Small intestine (tissue), 7 donors: ENCODE results near the gene AIDA. TPM values are rescaled to one million over a fixed set of nuclear protein-coding genes. Genes with fewer than 3 reads are reported as not detected.

Source experiments
- DNase-seq, 2 donors: peaks; one replicate each; pipeline versions ENCODE4 v3.0.0 to v3.0.0-alpha.2; 2013
- FAIRE-seq: peaks from 2 replicates; lab custom pipeline; 2012; peaks lifted over from hg19 to GRCh38; lab: Jason Lieb, UNC
- H3K27ac ChIP-seq, 3 donors: one replicate each; pipeline ENCODE4 v1.5.1; 2013; ENCODE audit warnings: low read length in 2 of 3, mild to moderate bottlenecking in 2 of 3, control low read depth in 1 of 3, inconsistent platforms in 1 of 3, low read depth in 1 of 3, moderate library complexity in 1 of 3
- H3K27me3 ChIP-seq, 3 donors: one replicate each; pipeline ENCODE4 v1.6.1; 2013; ENCODE audit warnings: low read length in 3 of 3, inconsistent platforms in 1 of 3; ENCODE audit not compliant: control insufficient read depth in 3 of 3, insufficient read depth in 3 of 3
- H3K36me3 ChIP-seq, 3 donors: one replicate each; pipeline ENCODE4 v1.6.1; 2013; ENCODE audit warnings: low read length in 3 of 3, inconsistent platforms in 1 of 3, low read depth in 1 of 3, mild to moderate bottlenecking in 1 of 3, moderate library complexity in 1 of 3; ENCODE audit not compliant: control insufficient read depth in 3 of 3, insufficient read depth in 2 of 3
- H3K4me1 ChIP-seq, 3 donors: one replicate each; pipeline ENCODE4 v1.6.1; 2013; ENCODE audit warnings: low read length in 2 of 3, inconsistent platforms in 1 of 3, low read depth in 1 of 3, mild to moderate bottlenecking in 1 of 3, moderate library complexity in 1 of 3; ENCODE audit not compliant: control insufficient read depth in 3 of 3, insufficient read depth in 2 of 3
- H3K4me3 ChIP-seq, 3 donors: one replicate each; pipeline ENCODE4 v1.5.1; 2013; ENCODE audit warnings: low read length in 3 of 3, control low read depth in 1 of 3, inconsistent platforms in 1 of 3, low read depth in 1 of 3, mild to moderate bottlenecking in 1 of 3, moderate library complexity in 1 of 3
- H3K9me3 ChIP-seq, 2 donors: one replicate each; pipeline ENCODE4 v1.6.1; 2013; ENCODE audit warnings: low read depth in 1 of 2, low read length in 1 of 2; ENCODE audit not compliant: control insufficient read depth in 2 of 2, insufficient read depth in 1 of 2
- WGBS, 3 donors: extraction: QIAGEN DNeasy Blood & Tissue Kit; methylation state at CpG; one replicate each; pipeline ENCODE4 v1.1.7; 2013; 5-methylcytosine and 5-hydroxymethylcytosine counted together
- polyA plus RNA-seq, 4 donors: library from polyadenylated mRNA; stranded (reverse) in 3 of 4; unstranded in 1 of 4; fragments of 200-250 nt in 3 of 4; fragments of 120-200 nt in 1 of 4; gene quantifications; one replicate each; pipeline versions ENCODE4 v1.2.1 to v1.2.3, GENCODE V29; 2013
- donor health status: healthy with polysubstance abuse.
- donor health status: control.
- donor health status: control.
- donor health status: Bipolar disorder and iron deficiency.
- donor health status: healthy.

Gene AIDA
- polyA plus RNA-seq, 4 donors: 26.5 to 38.1 (median 30.9) TPM

DNA sequence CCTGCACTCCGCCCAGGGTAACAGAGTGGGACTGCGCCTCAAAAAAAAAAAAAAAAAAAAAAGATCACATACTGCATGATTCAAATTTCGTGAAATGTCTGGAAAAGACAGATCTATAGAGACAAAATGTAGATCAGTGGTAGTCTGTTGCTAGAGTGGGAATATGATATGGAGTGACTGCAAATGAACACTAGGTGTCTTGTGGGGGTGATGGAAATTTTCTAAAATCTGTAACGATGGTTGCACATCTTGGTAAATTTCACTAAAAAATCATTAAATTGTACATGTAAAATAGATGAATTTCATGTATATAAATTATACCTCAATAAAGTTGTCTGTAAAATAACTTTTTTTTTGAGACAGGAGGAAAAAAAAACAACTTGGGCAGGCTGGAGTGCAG, 5.5 kb downstream of the AIDA start:
- no peak for FAIRE-seq
- Histone ChIP-seq H3K4me1 (peaks cover 2 to 10% (median 10%) of the 10 kb centered on the region in 3 donors), H3K27ac (no peak overlapping the region), H3K36me3 (peaks cover 0 to 3% (median 2%) of the 10 kb centered on the region in 3 donors), H3K27me3 (no peaks in the 10 kb centered on the region), H3K9me3 (no peaks in the 10 kb centered on the region), H3K4me3 (no peak overlapping the region)
- DNase-seq: no peak
- 74 to 94% (median 75%) methylated on average over 4 of the region's 4 CpGs for WGBS, 3 donors

DNA sequence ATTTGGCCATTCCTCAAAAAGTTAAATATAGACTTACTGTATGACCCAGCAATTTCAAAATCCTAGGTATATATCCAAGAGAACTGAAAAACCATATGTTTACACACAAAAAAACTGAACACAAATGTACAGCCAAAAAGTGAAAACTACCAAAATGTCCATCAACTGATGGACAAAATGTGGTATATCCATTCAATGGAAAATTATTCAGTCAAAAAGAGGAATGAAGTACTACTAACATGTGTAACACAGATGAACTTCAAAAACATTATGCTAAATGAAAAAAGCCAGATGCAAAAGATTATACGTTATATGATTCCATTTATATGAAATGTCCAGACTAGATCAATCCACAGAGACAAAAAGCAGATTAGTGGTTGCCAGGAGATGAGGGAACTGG, 8.0 kb downstream of the AIDA start:
- Histone ChIP-seq H3K9me3 (no peaks in the 10 kb centered on the region), H3K27me3 (no peaks in the 10 kb centered on the region), H3K36me3 (peaks cover 0 to 11% (median 2%) of the 10 kb centered on the region in 3 donors), H3K27ac (no peak overlapping the region), H3K4me1 (no peaks in the 10 kb centered on the region), H3K4me3 (no peak overlapping the region)
- WGBS, 3 donors: 94 to 100% (median 97%) methylated on average over 1 of the region's 1 CpG
- DNase-seq (no peak), FAIRE-seq (no peak)

- H3K27ac ChIP-seq: no peak overlapping the region
- H3K36me3 ChIP-seq: peaks cover 0 to 17% (median 2%) of the 10 kb centered on the region in 3 donors
- H3K4me3 ChIP-seq: no peak overlapping the region
- H3K9me3 ChIP-seq: no peaks in the 10 kb centered on the region
- DNase-seq (peak in 1 of 2 donors; percentile 7), FAIRE-seq (no peak)
- no peaks in the 10 kb centered on the region for H3K27me3 ChIP-seq
- H3K4me1 ChIP-seq: no peaks in the 10 kb centered on the region
- WGBS, 3 donors: 66 to 85% (median 72%) methylated on average over 4 of the region's 4 CpGs
Measured at GRCh38 chr1:222702210-222702609, 10.1 kb downstream of the AIDA start.

GRCh38 chr1:222697826-222698225, 14.5 kb downstream of the AIDA start:
- 84 to 97% (median 84%) methylated on average over 2 of the region's 2 CpGs for WGBS, 3 donors
- no peak for FAIRE-seq
- H3K4me1 ChIP-seq: no peaks in the 10 kb centered on the region

GRCh38 chr1:222697203-222697602, 15.1 kb downstream of the AIDA start:
- Histone ChIP-seq H3K9me3 (no peaks in the 10 kb centered on the region), H3K4me3 (no peak overlapping the region), H3K27ac (no peak overlapping the region), H3K4me1 (no peaks in the 10 kb centered on the region), H3K27me3 (no peaks in the 10 kb centered on the region), H3K36me3 (peaks cover 0 to 15% (median 0%) of the 10 kb centered on the region in 3 donors)
- 91 to 95% (median 95%) methylated on average over 2 of the region's 2 CpGs for WGBS, 3 donors
- FAIRE-seq: no peak
- no peak for DNase-seq

More at GRCh38 chr1:222697826-222698225, 14.5 kb downstream of the AIDA start:
- no peak for DNase-seq
- Histone ChIP-seq H3K27me3 (no peaks in the 10 kb centered on the region), H3K4me3 (no peak overlapping the region), H3K9me3 (no peaks in the 10 kb centered on the region), H3K36me3 (peaks cover 0 to 14% (median 2%) of the 10 kb centered on the region in 3 donors), H3K27ac (no peak overlapping the region)

DNA sequence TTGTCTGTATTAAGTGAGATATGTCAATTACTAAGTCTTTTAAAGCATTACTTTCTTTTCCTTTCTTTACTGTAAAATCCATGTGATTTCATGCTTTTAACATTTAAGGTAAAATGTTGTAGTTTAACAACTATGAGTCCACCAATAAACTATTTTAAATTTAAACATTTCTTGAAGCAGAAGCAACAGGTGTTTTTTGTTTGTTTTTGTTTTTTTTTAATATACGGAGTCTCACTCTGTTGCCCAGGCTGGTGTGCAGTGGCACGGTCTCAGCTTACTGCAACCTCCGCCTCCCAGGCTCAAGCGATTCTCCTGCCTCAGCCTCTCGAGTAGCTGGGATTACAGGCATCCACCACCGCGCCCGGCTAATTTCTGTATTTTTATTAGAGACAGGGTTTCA, 15.6 kb downstream of the AIDA start:
- Histone ChIP-seq H3K9me3 (no peaks in the 10 kb centered on the region), H3K36me3 (peaks cover 0 to 16% (median 0%) of the 10 kb centered on the region in 3 donors), H3K27ac (no peak overlapping the region), H3K4me1 (no peaks in the 10 kb centered on the region), H3K4me3 (no peak overlapping the region), H3K27me3 (no peaks in the 10 kb centered on the region)
- 94 to 97% (median 95%) methylated on average over 8 of the region's 8 CpGs for WGBS, 3 donors
- DNase-seq (no peak), FAIRE-seq (no peak)

- WGBS, 3 donors: 71 to 78% (median 77%) methylated on average over 5 of the region's 5 CpGs
- DNase-seq: no peak
- H3K27me3 ChIP-seq: no peaks in the 10 kb centered on the region
Measured at GRCh38 chr1:222694927-222695326, 17.4 kb downstream of the AIDA start.

DNA sequence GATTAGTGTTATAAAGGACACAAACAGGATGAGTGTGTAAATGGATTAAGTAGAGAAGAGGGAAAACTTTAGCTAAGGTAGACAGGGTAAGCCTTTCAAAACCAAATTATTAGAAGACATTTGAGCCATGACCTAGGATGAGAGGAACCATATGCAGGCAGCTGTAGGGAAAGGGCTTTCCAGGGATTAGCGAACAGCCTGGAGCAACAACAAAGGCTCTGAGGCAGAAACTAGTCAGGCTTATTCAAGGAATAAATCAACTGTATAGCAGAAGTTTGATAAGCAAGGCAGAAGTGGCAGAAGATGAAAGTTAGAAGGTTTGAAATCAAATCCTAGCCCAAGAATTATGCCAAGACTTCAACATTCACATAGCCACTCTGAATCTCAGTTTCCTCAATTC, 21.3 kb downstream of the AIDA start:
- H3K9me3 ChIP-seq: no peaks in the 10 kb centered on the region
- no peak overlapping the region for H3K4me3 ChIP-seq
- WGBS, 3 donors: 94 to 100% (median 96%) methylated on average over 1 of the region's 1 CpG
- H3K4me1 ChIP-seq: no peaks in the 10 kb centered on the region
- H3K36me3 ChIP-seq: peaks cover 6 to 9% (median 8%) of the 10 kb centered on the region in 3 donors
- DNase-seq (no peak), FAIRE-seq (no peak)
- H3K27me3 ChIP-seq: no peaks in the 10 kb centered on the region
- no peak overlapping the region for H3K27ac ChIP-seq

More at GRCh38 chr1:222694927-222695326, 17.4 kb downstream of the AIDA start:
- Histone ChIP-seq H3K4me1 (no peaks in the 10 kb centered on the region), H3K36me3 (peaks cover 0 to 8% (median 1%) of the 10 kb centered on the region in 3 donors), H3K27ac (no peak overlapping the region), H3K9me3 (no peaks in the 10 kb centered on the region), H3K4me3 (no peak overlapping the region)
- FAIRE-seq: no peak

- peaks cover 4 to 9% (median 6%) of the 10 kb centered on the region in 3 donors for H3K36me3 ChIP-seq
- H3K9me3 ChIP-seq: no peaks in the 10 kb centered on the region
- H3K27me3 ChIP-seq: no peaks in the 10 kb centered on the region
- H3K4me1 ChIP-seq: no peaks in the 10 kb centered on the region
- FAIRE-seq (no peak), DNase-seq (no peak)
- no peak overlapping the region for H3K4me3 ChIP-seq
- WGBS, 3 donors: 86 to 96% (median 95%) methylated on average over 1 of the region's 1 CpG
- no peak overlapping the region for H3K27ac ChIP-seq
Measured at GRCh38 chr1:222680080-222680479, 32.2 kb downstream of the AIDA start.
